Measurements from ENCODE around the gene RPL7L1.

Gene RPL7L1

DNA sequence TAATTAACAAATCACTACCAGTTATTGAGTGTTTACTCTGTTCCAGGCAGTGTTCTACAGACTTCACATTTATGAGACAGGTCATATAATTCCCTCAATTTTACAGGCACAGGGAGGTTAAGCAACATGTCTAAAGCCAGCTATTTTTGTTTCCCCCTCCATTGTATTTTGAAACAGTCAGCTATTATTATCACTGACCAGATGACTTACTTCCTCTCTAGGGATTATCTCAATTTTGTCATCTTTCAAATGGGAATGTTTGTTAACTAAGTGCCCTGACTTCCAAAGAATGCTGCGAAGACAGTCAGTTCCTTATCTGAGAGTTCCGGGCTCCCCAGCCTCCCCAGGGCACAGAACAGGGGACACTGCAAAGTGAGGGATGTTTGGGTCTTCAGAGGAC is 44.2 kb downstream of the RPL7L1 start:
- H3K9me3 Mint-ChIP-seq: no peaks in the 10 kb centered on the region
- peaks cover 6% of the 10 kb centered on the region for H3K4me1 Mint-ChIP-seq
- no peaks in the 10 kb centered on the region for H3K27me3 Mint-ChIP-seq
- H3K27ac Mint-ChIP-seq (ENCODE audit: low read depth): no peak overlapping the region
- H3K36me3 Mint-ChIP-seq (ENCODE audit: insufficient read depth): no peaks in the 10 kb centered on the region
- DNase-seq (ENCODE audit: low spot score in 2 of 2) (no peak), ATAC-seq (replicated peaks; ENCODE audit: extremely low read depth, poor library complexity, severe bottlenecking) (no peak)
- no peak overlapping the region for H3K4me3 Mint-ChIP-seq

DNA sequence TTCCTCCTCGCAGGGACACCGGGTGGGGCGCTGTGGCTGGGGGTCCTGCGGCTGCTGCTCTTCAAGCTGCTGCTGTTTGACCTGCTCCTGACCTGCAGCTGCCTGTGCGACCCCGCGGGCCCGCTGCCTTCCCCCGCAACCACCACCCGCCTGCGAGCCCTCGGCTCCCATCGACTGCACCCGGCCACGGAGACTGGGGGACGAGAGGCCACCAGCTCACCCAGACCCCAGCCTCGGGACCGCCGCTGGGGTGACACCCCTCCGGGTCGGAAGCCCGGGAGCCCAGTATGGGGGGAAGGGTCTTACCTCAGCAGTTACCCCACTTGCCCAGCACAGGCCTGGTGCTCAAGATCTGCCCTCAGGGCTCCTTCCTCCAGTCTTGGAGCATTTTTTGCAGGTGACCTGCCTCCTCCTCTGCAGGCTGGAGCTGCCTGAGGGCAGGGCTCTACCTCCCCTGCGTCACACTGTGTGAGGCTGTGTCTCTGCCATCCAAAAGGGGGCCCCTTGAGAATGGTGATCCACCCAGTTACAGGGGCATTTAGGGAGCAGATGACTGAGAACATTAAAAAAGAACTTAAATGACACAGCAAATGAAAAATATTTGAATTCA is 45.9 kb downstream of the RPL7L1 start:
- peaks cover 15% of the 10 kb centered on the region for H3K36me3 Mint-ChIP-seq (ENCODE audit: insufficient read depth)
- H3K4me3 Mint-ChIP-seq: no peak overlapping the region
- no peaks in the 10 kb centered on the region for H3K9me3 Mint-ChIP-seq
- DNase-seq (ENCODE audit: low spot score in 2 of 2) (no peak), ATAC-seq (replicated peaks; ENCODE audit: extremely low read depth, poor library complexity, severe bottlenecking) (no peak)
- H3K27me3 Mint-ChIP-seq: no peaks in the 10 kb centered on the region
- peaks cover 15% of the 10 kb centered on the region for H3K4me1 Mint-ChIP-seq
- H3K27ac Mint-ChIP-seq (ENCODE audit: low read depth): no peak overlapping the region

GRCh38 chr6:42928986-42929820 is 49.8 kb downstream of the RPL7L1 start, which contains the start of gene CNPY3:
TSS of gene CNPY3 (plus strand) at chr6:42929480. CDS start at chr6:42929571, 91 bp downstream.
- DNase-seq (ENCODE audit: low spot score in 2 of 2) (peak; percentile 83 to 92), ATAC-seq (replicated peaks; ENCODE audit: extremely low read depth, poor library complexity, severe bottlenecking) (peak; percentile 86)
- Mint-ChIP-seq H3K36me3 (ENCODE audit: insufficient read depth) (peaks cover 29% of the 10 kb centered on the region), H3K4me3 (peak within 1 kb of the TSS; percentile 97), H3K4me1 (peaks cover 51% of the 10 kb centered on the region), H3K27me3 (no peaks in the 10 kb centered on the region), H3K9me3 (no peaks in the 10 kb centered on the region), H3K27ac (ENCODE audit: low read depth) (peak within 1 kb of the TSS; percentile 99)

- ATAC-seq (replicated peaks; ENCODE audit: extremely low read depth, poor library complexity, severe bottlenecking): peak; percentile 24
- DNase-seq (ENCODE audit: low spot score in 2 of 2): peak in 1 of 2 donors; percentile 45
- Mint-ChIP-seq H3K36me3 (ENCODE audit: insufficient read depth) (peaks cover 33% of the 10 kb centered on the region), H3K4me3 (peak overlapping the region; percentile 97), H3K9me3 (no peaks in the 10 kb centered on the region), H3K27me3 (no peaks in the 10 kb centered on the region), H3K4me1 (peaks cover 52% of the 10 kb centered on the region), H3K27ac (ENCODE audit: low read depth) (peak overlapping the region; percentile 99)
Measured at GRCh38 chr6:42929821-42930360, 50.5 kb downstream of the RPL7L1 start.

DNA sequence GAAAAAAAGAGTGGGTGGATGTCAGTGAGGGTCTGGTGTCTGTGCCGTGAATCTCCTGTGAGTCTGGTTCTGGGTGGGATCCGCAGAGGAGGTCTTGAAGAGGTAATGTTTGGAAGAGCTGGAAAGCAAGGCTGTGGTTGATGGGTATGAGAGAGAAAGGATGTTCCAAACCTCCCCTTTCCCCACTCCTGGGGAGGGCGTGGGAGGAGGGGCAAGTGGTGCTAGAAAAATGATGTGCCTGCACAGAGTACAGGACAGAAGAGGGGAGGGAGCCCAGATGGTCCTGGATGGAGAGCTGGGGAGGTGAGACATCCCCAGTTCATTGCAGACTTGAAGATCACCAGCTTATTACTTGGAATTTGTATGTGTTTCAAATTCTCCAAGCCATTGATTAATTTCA is 53.0 kb downstream of the RPL7L1 start:
- ATAC-seq (replicated peaks; ENCODE audit: extremely low read depth, poor library complexity, severe bottlenecking) (no peak), DNase-seq (ENCODE audit: low spot score in 2 of 2) (no peak)
- Mint-ChIP-seq H3K4me1 (peaks cover 61% of the 10 kb centered on the region), H3K27ac (ENCODE audit: low read depth) (peak overlapping the region; percentile 99), H3K27me3 (no peaks in the 10 kb centered on the region), H3K9me3 (no peaks in the 10 kb centered on the region), H3K4me3 (peak overlapping the region; percentile 97), H3K36me3 (ENCODE audit: insufficient read depth) (peaks cover 55% of the 10 kb centered on the region)

- H3K4me3 Mint-ChIP-seq: peak overlapping the region; percentile 29
- no peaks in the 10 kb centered on the region for H3K9me3 Mint-ChIP-seq
- H3K36me3 Mint-ChIP-seq (ENCODE audit: insufficient read depth): peaks cover 59% of the 10 kb centered on the region
- H3K4me1 Mint-ChIP-seq: peaks cover 65% of the 10 kb centered on the region
- H3K27me3 Mint-ChIP-seq: no peaks in the 10 kb centered on the region
- DNase-seq (ENCODE audit: low spot score in 2 of 2) (no peak), ATAC-seq (replicated peaks; ENCODE audit: extremely low read depth, poor library complexity, severe bottlenecking) (no peak)
- H3K27ac Mint-ChIP-seq (ENCODE audit: low read depth): peak overlapping the region; percentile 99
Measured at GRCh38 chr6:42933205-42933604, 53.8 kb downstream of the RPL7L1 start.

GRCh38 chr6:42935322-42935721 is 55.9 kb downstream of the RPL7L1 start:
- Mint-ChIP-seq H3K27me3 (no peaks in the 10 kb centered on the region), H3K36me3 (ENCODE audit: insufficient read depth) (peaks cover 52% of the 10 kb centered on the region), H3K27ac (ENCODE audit: low read depth) (no peak overlapping the region), H3K9me3 (no peaks in the 10 kb centered on the region), H3K4me1 (peaks cover 59% of the 10 kb centered on the region), H3K4me3 (no peak overlapping the region)
- ATAC-seq (replicated peaks; ENCODE audit: extremely low read depth, poor library complexity, severe bottlenecking) (no peak), DNase-seq (ENCODE audit: low spot score in 2 of 2) (no peak)

GRCh38 chr6:42936398-42936797 is 57.0 kb downstream of the RPL7L1 start:
- H3K27ac Mint-ChIP-seq (ENCODE audit: low read depth): no peak overlapping the region
- no peak for DNase-seq (ENCODE audit: low spot score in 2 of 2)
- no peaks in the 10 kb centered on the region for H3K27me3 Mint-ChIP-seq
- no peaks in the 10 kb centered on the region for H3K9me3 Mint-ChIP-seq
- ATAC-seq (replicated peaks; ENCODE audit: extremely low read depth, poor library complexity, severe bottlenecking): no peak
- H3K36me3 Mint-ChIP-seq (ENCODE audit: insufficient read depth): peaks cover 50% of the 10 kb centered on the region
- H3K4me1 Mint-ChIP-seq: peaks cover 49% of the 10 kb centered on the region
- H3K4me3 Mint-ChIP-seq: no peak overlapping the region

GRCh38 chr6:42937548-42938427 is 58.4 kb downstream of the RPL7L1 start:
- Mint-ChIP-seq H3K4me3 (peak overlapping the region; percentile 41), H3K9me3 (no peaks in the 10 kb centered on the region), H3K27me3 (no peaks in the 10 kb centered on the region), H3K36me3 (ENCODE audit: insufficient read depth) (peaks cover 55% of the 10 kb centered on the region), H3K27ac (ENCODE audit: low read depth) (peak overlapping the region; percentile 10), H3K4me1 (peaks cover 37% of the 10 kb centered on the region)
- no peak for ATAC-seq (replicated peaks; ENCODE audit: extremely low read depth, poor library complexity, severe bottlenecking)
- no peak for DNase-seq (ENCODE audit: low spot score in 2 of 2)

DNA sequence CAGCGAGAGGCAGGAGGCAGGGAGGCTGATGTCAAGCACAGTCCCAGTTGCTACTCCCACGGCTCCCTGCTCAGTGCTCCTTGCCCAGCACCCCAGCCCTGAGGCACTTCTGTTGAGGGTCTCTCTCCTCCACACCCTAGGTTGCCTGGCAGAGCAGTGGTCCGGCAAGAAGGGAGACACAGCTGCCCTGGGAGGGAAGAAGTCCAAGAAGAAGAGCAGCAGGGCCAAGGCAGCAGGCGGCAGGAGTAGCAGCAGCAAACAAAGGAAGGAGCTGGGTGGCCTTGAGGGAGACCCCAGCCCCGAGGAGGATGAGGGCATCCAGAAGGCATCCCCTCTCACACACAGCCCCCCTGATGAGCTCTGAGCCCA is 59.0 kb downstream of the RPL7L1 start:
- DNase-seq (ENCODE audit: low spot score in 2 of 2): no peak
- peaks cover 31% of the 10 kb centered on the region for H3K4me1 Mint-ChIP-seq
- peak overlapping the region; percentile 41 for H3K4me3 Mint-ChIP-seq
- H3K27ac Mint-ChIP-seq (ENCODE audit: low read depth): peak overlapping the region; percentile 53
- no peaks in the 10 kb centered on the region for H3K27me3 Mint-ChIP-seq
- no peak for ATAC-seq (replicated peaks; ENCODE audit: extremely low read depth, poor library complexity, severe bottlenecking)
- no peaks in the 10 kb centered on the region for H3K9me3 Mint-ChIP-seq
- peaks cover 55% of the 10 kb centered on the region for H3K36me3 Mint-ChIP-seq (ENCODE audit: insufficient read depth)

DNA sequence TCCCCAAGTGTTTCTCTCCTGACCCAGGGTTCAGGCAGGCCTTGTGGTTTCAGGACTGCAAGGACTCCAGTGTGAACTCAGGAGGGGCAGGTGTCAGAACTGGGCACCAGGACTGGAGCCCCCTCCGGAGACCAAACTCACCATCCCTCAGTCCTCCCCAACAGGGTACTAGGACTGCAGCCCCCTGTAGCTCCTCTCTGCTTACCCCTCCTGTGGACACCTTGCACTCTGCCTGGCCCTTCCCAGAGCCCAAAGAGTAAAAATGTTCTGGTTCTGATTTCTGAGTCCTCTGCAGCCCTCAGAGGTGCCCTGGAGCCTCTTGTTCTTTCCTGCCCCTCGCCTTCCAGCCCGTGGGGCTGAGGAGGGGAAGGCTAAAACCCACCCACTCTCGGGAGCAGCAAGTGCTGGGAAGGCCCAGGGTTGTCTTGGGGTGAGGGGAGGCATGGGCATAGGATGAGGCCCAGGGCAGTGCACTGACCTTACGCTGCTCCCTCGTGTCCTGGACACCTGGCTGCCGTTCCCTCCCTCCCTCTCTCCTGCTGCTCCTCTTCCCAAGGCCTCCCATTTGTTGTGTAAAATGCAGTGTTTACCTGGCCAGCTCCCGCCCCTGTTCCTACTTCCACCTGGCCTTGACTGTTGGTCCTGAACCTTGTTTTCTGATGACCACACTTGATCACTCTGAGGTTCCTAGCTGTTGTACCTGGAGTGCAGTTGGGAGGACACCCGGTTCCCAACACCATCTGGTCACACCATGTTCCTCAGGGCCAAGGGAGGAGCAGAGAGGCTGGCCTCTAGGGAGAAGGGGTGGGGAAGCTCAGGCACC is 59.8 kb downstream of the RPL7L1 start:
- ATAC-seq (replicated peaks; ENCODE audit: extremely low read depth, poor library complexity, severe bottlenecking) (no peak), DNase-seq (ENCODE audit: low spot score in 2 of 2) (no peak)
- Mint-ChIP-seq H3K27ac (ENCODE audit: low read depth) (peak overlapping the region; percentile 53), H3K27me3 (no peaks in the 10 kb centered on the region), H3K4me1 (peaks cover 23% of the 10 kb centered on the region), H3K4me3 (peak overlapping the region; percentile 29), H3K9me3 (no peaks in the 10 kb centered on the region), H3K36me3 (ENCODE audit: insufficient read depth) (peaks cover 51% of the 10 kb centered on the region)

Data from central memory CD8-positive, alpha-beta T cell (primary cell).